Skeletal muscle tissue (tissue), 4 donors: ENCODE data around the gene CTDSP1. TPM values are rescaled to one million over a fixed set of nuclear protein-coding genes. Genes with fewer than 3 reads are reported as not detected.

Source experiments
- H3K27ac ChIP-seq: one replicate; pipeline ENCODE4 v1.7.0; 2013; ENCODE audit warnings: mild to moderate bottlenecking, low read depth, low read length, inconsistent platforms
- H3K27me3 ChIP-seq, 3 donors: one replicate each; pipeline ENCODE4 v1.7.0; 2013; ENCODE audit warnings: low read length in 3 of 3; ENCODE audit not compliant: control insufficient read depth in 3 of 3, insufficient read depth in 3 of 3
- H3K36me3 ChIP-seq, 3 donors: one replicate each; pipeline ENCODE4 v1.7.0; 2013; ENCODE audit warnings: low read length in 3 of 3; ENCODE audit not compliant: control insufficient read depth in 3 of 3, insufficient read depth in 3 of 3
- H3K4me1 ChIP-seq, 3 donors: one replicate each; pipeline ENCODE4 v1.7.0; 2013; ENCODE audit warnings: low read length in 3 of 3, mild to moderate bottlenecking in 3 of 3; ENCODE audit not compliant: control insufficient read depth in 3 of 3, insufficient read depth in 3 of 3
- H3K4me3 ChIP-seq, 3 donors: one replicate each; pipeline ENCODE4 v1.7.0; 2013; ENCODE audit warnings: low read length in 3 of 3
- H3K9ac ChIP-seq, 3 donors: one replicate each; pipeline ENCODE4 v1.7.0; 2013; ENCODE audit warnings: low read length in 3 of 3, mild to moderate bottlenecking in 3 of 3, moderate library complexity in 2 of 3, low read depth in 1 of 3
- H3K9me3 ChIP-seq, 3 donors: one replicate each; pipeline ENCODE4 v1.7.0; 2013; ENCODE audit warnings: low read length in 3 of 3; ENCODE audit not compliant: control insufficient read depth in 3 of 3
- total RNA-seq: library from RNA; depleted of rRNA; stranded (reverse); fragments of >200 nt; gene quantifications from one replicate; pipeline ENCODE4 v1.2.3, GENCODE V29; 2014
- donor health status: Osteomylitis.

CTDSP1 gene
- total RNA-seq, 1 donor from 2014 or later: 44.4 TPM

DNA sequence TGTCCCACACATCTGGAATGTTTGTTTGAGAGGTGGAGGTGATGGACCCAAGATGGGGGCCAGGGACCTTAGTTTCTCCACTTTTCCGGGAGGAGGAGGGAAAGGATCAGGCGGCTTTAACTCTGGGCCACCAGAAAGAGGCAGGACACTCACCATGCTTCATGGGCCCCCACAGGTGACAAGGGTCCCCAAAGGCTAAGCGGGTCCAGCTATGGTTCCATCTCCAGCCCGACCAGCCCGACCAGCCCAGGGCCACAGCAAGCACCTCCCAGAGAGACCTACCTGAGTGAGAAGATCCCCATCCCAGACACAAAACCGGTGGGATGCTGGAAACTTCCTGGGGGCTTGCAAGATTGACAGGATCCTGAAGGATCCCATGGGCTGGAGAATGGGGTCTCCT is 16.9 kb upstream of the CTDSP1 start:
- peak overlapping the region; percentile 36 for H3K27ac ChIP-seq
- H3K9ac ChIP-seq: no peak overlapping the region
- H3K27me3 ChIP-seq: peaks cover 0 to 3% (median 0%) of the 10 kb centered on the region in 3 donors
- H3K4me1 ChIP-seq: peaks cover 0 to 9% (median 6%) of the 10 kb centered on the region in 3 donors
- H3K4me3 ChIP-seq: no peak overlapping the region
- no peaks in the 10 kb centered on the region for H3K9me3 ChIP-seq
- no peaks in the 10 kb centered on the region for H3K36me3 ChIP-seq

- Histone ChIP-seq H3K27ac (no peak overlapping the region), H3K9ac (no peak overlapping the region), H3K4me3 (no peak overlapping the region), H3K27me3 (peaks cover 0 to 3% (median 0%) of the 10 kb centered on the region in 3 donors), H3K4me1 (peaks cover 0 to 9% (median 7%) of the 10 kb centered on the region in 3 donors), H3K36me3 (no peaks in the 10 kb centered on the region), H3K9me3 (no peaks in the 10 kb centered on the region)
Observed at GRCh38 chr2:218383892-218384519, 15.7 kb upstream of the CTDSP1 start.

DNA sequence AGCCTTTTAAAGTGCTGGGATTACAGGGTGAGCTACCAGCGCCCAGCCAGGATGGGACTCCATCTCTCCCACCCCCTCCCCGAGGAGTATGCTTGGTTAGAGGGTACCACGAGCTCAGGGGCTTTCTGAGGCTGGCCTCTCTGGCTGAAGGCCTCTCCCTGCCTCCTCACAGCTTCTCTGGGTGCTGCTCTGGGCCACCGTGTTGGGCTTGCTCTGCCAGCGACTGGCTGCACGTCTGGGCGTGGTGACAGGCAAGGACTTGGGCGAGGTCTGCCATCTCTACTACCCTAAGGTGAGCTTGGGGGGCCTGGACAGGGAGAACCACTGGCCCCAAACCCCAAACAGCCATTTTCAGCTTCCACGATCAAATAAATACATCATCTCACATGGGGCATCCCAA is 14.7 kb upstream of the CTDSP1 start:
- Histone ChIP-seq H3K36me3 (no peaks in the 10 kb centered on the region), H3K27ac (no peak overlapping the region), H3K4me3 (no peak overlapping the region), H3K4me1 (peaks cover 0 to 9% (median 7%) of the 10 kb centered on the region in 3 donors), H3K9ac (no peak overlapping the region), H3K9me3 (no peaks in the 10 kb centered on the region), H3K27me3 (peaks cover 0 to 3% (median 0%) of the 10 kb centered on the region in 3 donors)

DNA sequence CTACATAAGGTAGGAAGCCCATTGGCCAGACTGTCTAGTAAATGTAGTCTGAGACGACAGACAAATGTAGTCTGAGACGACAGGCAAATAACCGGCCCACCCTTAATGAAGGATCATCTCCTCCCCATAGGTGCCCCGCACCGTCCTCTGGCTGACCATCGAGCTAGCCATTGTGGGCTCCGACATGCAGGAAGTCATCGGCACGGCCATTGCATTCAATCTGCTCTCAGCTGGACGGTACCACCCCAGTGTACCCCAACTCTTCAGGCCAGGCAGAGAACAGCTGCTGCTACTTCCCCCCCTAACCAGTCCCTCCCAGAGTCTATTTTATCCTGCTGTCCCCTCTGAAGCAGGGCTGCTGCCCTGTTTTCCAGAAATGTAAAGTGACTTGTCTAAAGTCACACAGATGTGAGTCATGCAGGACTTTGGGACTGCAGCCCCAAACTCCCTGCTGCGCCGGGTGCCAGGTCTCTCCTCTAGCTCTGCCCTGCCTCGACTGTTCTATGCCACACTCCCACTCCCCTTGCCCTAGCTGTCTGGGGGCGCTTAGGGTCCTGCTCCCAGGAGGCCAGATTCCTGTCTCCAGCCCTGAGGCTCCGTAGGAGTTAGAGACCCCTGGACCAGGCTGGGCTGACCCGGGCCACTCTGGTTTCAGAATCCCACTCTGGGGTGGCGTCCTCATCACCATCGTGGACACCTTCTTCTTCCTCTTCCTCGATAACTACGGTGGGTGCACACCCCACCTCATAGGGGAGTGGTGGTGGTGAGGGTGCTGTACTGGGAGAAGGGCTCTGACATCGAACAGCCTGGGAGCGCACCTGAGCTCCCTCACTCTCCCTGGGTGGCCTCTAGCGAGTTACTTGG is 12.9 kb upstream of the CTDSP1 start:
- Histone ChIP-seq H3K9me3 (no peaks in the 10 kb centered on the region), H3K27me3 (peaks cover 0 to 3% (median 0%) of the 10 kb centered on the region in 3 donors), H3K27ac (no peak overlapping the region), H3K4me3 (peak overlapping the region in 2 of 3 donors; percentile 46 to 67), H3K9ac (no peak overlapping the region), H3K4me1 (peaks cover 0 to 9% (median 7%) of the 10 kb centered on the region in 3 donors), H3K36me3 (no peaks in the 10 kb centered on the region)

- peaks cover 0 to 9% (median 7%) of the 10 kb centered on the region in 3 donors for H3K4me1 ChIP-seq
- no peaks in the 10 kb centered on the region for H3K36me3 ChIP-seq
- peak overlapping the region; percentile 46 to 67 (median 67) for H3K4me3 ChIP-seq
- no peak overlapping the region for H3K27ac ChIP-seq
- H3K27me3 ChIP-seq: peaks cover 0 to 3% (median 0%) of the 10 kb centered on the region in 3 donors
- peak overlapping the region in 2 of 3 donors; percentile 4 to 71 for H3K9ac ChIP-seq
- no peaks in the 10 kb centered on the region for H3K9me3 ChIP-seq
Observed at GRCh38 chr2:218387369-218388194, 12.1 kb upstream of the CTDSP1 start.

GRCh38 chr2:218389333-218390150 is 10.1 kb upstream of the CTDSP1 start:
- no peaks in the 10 kb centered on the region for H3K9me3 ChIP-seq
- H3K4me1 ChIP-seq: peaks cover 0 to 9% (median 7%) of the 10 kb centered on the region in 3 donors
- H3K4me3 ChIP-seq: no peak overlapping the region
- no peak overlapping the region for H3K9ac ChIP-seq
- H3K27me3 ChIP-seq: peaks cover 0 to 3% (median 0%) of the 10 kb centered on the region in 3 donors
- no peak overlapping the region for H3K27ac ChIP-seq
- H3K36me3 ChIP-seq: no peaks in the 10 kb centered on the region

GRCh38 chr2:218391202-218391601 is 8.5 kb upstream of the CTDSP1 start:
- Histone ChIP-seq H3K4me1 (peaks cover 3 to 14% (median 13%) of the 10 kb centered on the region in 3 donors), H3K36me3 (no peaks in the 10 kb centered on the region)

GRCh38 chr2:218392459-218392858 is 7.2 kb upstream of the CTDSP1 start:
- H3K9me3 ChIP-seq: no peaks in the 10 kb centered on the region
- H3K27me3 ChIP-seq: no peaks in the 10 kb centered on the region
- no peak overlapping the region for H3K27ac ChIP-seq
- H3K36me3 ChIP-seq: no peaks in the 10 kb centered on the region
- peaks cover 14 to 21% (median 18%) of the 10 kb centered on the region in 3 donors for H3K4me1 ChIP-seq
- H3K4me3 ChIP-seq: no peak overlapping the region
- H3K9ac ChIP-seq: no peak overlapping the region

More at GRCh38 chr2:218391202-218391601, 8.5 kb upstream of the CTDSP1 start:
- Histone ChIP-seq H3K4me3 (no peak overlapping the region), H3K27me3 (peaks cover 0 to 3% (median 0%) of the 10 kb centered on the region in 3 donors), H3K9ac (no peak overlapping the region), H3K9me3 (no peaks in the 10 kb centered on the region), H3K27ac (no peak overlapping the region)

DNA sequence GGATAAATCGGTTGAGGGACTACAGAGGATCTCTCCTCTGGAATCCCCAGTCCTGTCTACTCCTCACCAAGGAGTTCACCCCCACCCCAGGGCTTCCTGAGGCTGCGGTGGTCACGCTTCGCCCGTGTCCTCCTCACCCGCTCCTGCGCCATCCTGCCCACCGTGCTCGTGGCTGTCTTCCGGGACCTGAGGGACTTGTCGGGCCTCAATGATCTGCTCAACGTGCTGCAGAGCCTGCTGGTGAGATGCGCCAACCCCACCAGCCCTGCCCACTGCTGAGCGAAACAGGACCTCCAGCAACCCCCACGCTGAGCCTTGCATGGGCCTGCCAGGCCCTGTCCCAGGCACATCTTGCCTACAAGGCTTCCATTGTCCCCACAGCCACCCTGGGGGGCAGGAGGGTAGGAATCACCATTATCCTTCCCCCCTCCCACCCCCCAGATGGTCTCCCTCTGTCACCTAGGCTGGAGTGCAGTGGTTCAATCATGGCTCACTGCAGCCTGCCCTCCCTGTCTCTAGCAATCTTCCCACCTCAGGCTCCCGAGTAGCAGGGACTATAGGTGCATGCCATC is 6.7 kb upstream of the CTDSP1 start:
- no peaks in the 10 kb centered on the region for H3K36me3 ChIP-seq
- peaks cover 19 to 22% (median 20%) of the 10 kb centered on the region in 3 donors for H3K4me1 ChIP-seq
- H3K4me3 ChIP-seq: no peak overlapping the region

More for the DNA sequence above, 6.7 kb upstream of the CTDSP1 start:
- no peaks in the 10 kb centered on the region for H3K9me3 ChIP-seq
- H3K27me3 ChIP-seq: no peaks in the 10 kb centered on the region
- H3K9ac ChIP-seq: no peak overlapping the region
- H3K27ac ChIP-seq: no peak overlapping the region
